ENCODE data around the gene PLTP. TPM values are rescaled to one million over a fixed set of nuclear protein-coding genes. Genes with fewer than 3 reads are reported as not detected.

The PLTP gene
- total and polyA plus RNA-seq, 7 experiments from 2014 or later, result 0.31 to 0.44 (median 0.37) TPM; not detected in 3

DNA sequence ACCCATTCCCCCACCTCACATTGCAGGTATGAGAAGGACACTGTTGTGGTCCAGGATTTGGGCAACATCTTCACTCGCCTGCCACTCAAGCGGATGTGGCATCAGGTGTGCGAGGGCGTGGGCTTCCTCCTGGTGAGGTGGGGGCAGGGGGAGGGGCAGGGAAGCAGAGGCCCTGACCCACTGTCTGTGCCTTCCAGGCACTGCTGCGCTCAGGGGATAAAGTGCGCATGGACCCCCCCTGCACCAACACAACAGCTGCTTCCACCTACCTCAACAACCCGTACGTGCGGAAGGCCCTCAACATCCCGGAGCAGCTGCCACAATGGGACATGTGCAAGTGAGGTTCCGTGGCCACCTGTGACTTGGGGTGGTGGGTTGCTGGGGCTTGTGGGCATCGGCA lies 17.2 kb downstream of the PLTP start:
- POLR2A ChIA-PET, result interaction anchor here (2.3 kb wide), 1 partner anchor 40 kb away, joined by 11 read pairs; the partner anchor contains the start of gene PCIF1
- no peak for ATAC-seq
- Mint-ChIP-seq H3K4me3 (no peak overlapping the region), H3K9me3 (no peaks in the 10 kb centered on the region), H3K36me3 (peaks cover 4 to 27% (median 8%) of the 10 kb centered on the region in 5 donors), H3K4me1 (peaks cover 14 to 28% (median 22%) of the 10 kb centered on the region in 7 donors), H3K27ac (no peak overlapping the region), H3K27me3 (no peaks in the 10 kb centered on the region)
- H3K4me1 ChIP-seq (ENCODE audit: control insufficient read depth in 2 of 2, insufficient read depth in 2 of 2, low read length in 2 of 2), result peaks cover 21 to 25% of the 10 kb centered on the region in 2 donors
- H3K27ac ChIP-seq (ENCODE audit: low read depth, low read length), result no peak overlapping the region
- no peaks in the 10 kb centered on the region for H3K27me3 ChIP-seq (ENCODE audit: control insufficient read depth in 2 of 2, insufficient read depth in 2 of 2, low read length in 2 of 2)
- no peak overlapping the region for H3K4me3 ChIP-seq (ENCODE audit: low read length)
- H3K9me3 ChIP-seq (ENCODE audit: control insufficient read depth in 2 of 3, low read length in 3 of 3), result no peaks in the 10 kb centered on the region
- CTCF ChIA-PET, result interaction anchor here (1.2 kb wide), 1 partner anchor 75 kb away, joined by 3 read pairs; no protein-coding TSS in a partner anchor
- no peak for DNase-seq
- H3K36me3 ChIP-seq (ENCODE audit: control insufficient read depth in 2 of 3, insufficient read depth in 3 of 3, low read length in 3 of 3), result peaks cover 0 to 51% (median 4%) of the 10 kb centered on the region in 3 experiments
- intact Hi-C loops (cut with micrococcal nuclease), result loop anchor here in 1 of 2 donors (5.0 kb wide), 1 partner anchor 97 kb away; no protein-coding TSS in a partner anchor

DNA sequence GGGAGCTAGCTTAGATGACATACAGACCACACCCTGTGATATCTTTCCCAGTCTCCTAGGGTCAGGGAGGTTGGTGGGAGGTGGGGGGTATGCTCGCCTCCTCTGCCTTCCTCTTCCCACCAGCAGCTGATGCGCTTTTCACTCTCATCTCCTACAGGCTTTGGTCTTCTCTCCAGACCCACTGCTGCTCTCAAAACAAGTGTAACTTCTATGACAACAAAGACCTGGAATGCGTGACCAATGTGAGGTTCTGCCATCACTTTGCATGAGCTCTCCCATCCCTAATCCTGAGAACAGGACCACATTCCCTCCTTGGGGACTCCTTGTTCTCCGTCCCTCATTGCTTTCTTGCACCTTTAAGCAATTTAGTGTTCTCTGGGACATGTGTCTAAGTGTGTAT lies 18.1 kb downstream of the PLTP start:
- Histone ChIP-seq H3K4me3 (ENCODE audit: low read length) (no peak overlapping the region), H3K36me3 (ENCODE audit: control insufficient read depth in 2 of 3, insufficient read depth in 3 of 3, low read length in 3 of 3) (peaks cover 0 to 49% (median 4%) of the 10 kb centered on the region in 3 experiments), H3K9me3 (ENCODE audit: control insufficient read depth in 2 of 3, low read length in 3 of 3) (no peaks in the 10 kb centered on the region), H3K27ac (ENCODE audit: low read depth, low read length) (no peak overlapping the region), H3K27me3 (ENCODE audit: control insufficient read depth in 2 of 2, insufficient read depth in 2 of 2, low read length in 2 of 2) (no peaks in the 10 kb centered on the region), H3K4me1 (ENCODE audit: control insufficient read depth in 2 of 2, insufficient read depth in 2 of 2, low read length in 2 of 2) (peaks cover 22 to 25% of the 10 kb centered on the region in 2 donors)
- ChIA-PET POLR2A (interaction anchor here (0.9 to 4.7 kb wide), 4 partner anchors 12 to 77 kb away, joined by 3 to 26 read pairs (median 7); partner anchors contain the start of genes PCIF1 and ZNF335), CTCF (no interaction called here)
- H3K27ac Mint-ChIP-seq, result peak overlapping the region in 2 of 9 donors; percentile 54 to 71
- peak overlapping the region in 3 of 10 donors; percentile 10 to 95 (median 34) for H3K4me3 Mint-ChIP-seq
- H3K27me3 Mint-ChIP-seq, result no peaks in the 10 kb centered on the region
- ATAC-seq (no peak), DNase-seq (no peak)
- peaks cover 16 to 33% (median 26%) of the 10 kb centered on the region in 7 donors for H3K4me1 Mint-ChIP-seq
- no peaks in the 10 kb centered on the region for H3K9me3 Mint-ChIP-seq
- intact Hi-C loops (cut with micrococcal nuclease), result loop anchor here in 1 of 2 donors (5.0 kb wide), 1 partner anchor 97 kb away; no protein-coding TSS in a partner anchor
- H3K36me3 Mint-ChIP-seq, result peaks cover 1 to 23% (median 8%) of the 10 kb centered on the region in 5 donors

DNA sequence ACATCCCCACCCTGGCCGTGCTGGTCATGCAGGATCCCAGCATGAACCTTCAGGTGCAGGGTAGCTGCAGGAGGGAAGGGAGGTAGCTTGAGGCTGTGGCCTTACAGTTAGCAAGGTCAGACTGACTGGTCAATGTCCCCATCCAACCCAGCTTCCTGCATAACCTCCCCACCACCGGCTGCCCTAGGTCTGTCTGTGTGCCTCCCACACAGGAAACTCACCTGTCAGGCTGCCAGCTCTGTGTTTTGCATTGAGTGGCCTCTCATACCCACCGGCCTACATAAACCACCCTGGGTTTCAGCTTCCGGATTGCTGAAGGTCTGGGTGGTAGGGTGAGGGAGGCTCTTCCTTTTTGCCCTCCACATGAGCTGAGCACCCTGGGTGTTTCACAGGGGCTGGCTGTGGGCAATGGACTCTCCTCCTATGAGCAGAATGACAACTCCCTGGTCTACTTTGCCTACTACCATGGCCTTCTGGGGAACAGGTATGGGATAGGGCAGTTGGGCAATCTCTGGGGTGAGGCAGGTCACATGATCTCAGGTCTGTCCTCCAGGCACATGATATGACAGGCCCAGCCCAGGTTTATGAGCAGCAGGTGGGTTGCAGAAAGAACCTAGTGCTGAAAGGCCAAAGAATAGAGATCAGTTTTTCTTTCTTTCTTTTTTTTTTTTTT lies 19.0 kb downstream of the PLTP start:
- ChIA-PET CTCF (interaction anchor here (1.0 to 1.4 kb wide), 5 partner anchors 30 to 94 kb away, joined by 3 to 4 read pairs (median 3); no protein-coding TSS in a partner anchor), POLR2A (interaction anchor here (0.6 to 4.7 kb wide), 11 partner anchors 12 to 222 kb away, joined by 3 to 64 read pairs (median 3); partner anchors contain the start of genes ACOT8, PCIF1, ZNF335 and ZSWIM1)
- Histone ChIP-seq H3K9me3 (ENCODE audit: control insufficient read depth in 2 of 3, low read length in 3 of 3) (no peaks in the 10 kb centered on the region), H3K4me1 (ENCODE audit: control insufficient read depth in 2 of 2, insufficient read depth in 2 of 2, low read length in 2 of 2) (peaks cover 22 to 25% of the 10 kb centered on the region in 2 donors), H3K4me3 (ENCODE audit: low read length) (peak overlapping the region; percentile 96), H3K27ac (ENCODE audit: low read depth, low read length) (no peak overlapping the region), H3K36me3 (ENCODE audit: control insufficient read depth in 2 of 3, insufficient read depth in 3 of 3, low read length in 3 of 3) (peaks cover 0 to 42% (median 4%) of the 10 kb centered on the region in 3 experiments), H3K27me3 (ENCODE audit: control insufficient read depth in 2 of 2, insufficient read depth in 2 of 2, low read length in 2 of 2) (no peaks in the 10 kb centered on the region)
- DNase-seq (no peak), ATAC-seq (no peak)
- Mint-ChIP-seq H3K9me3 (no peaks in the 10 kb centered on the region), H3K27me3 (no peaks in the 10 kb centered on the region), H3K36me3 (peaks cover 0 to 20% (median 8%) of the 10 kb centered on the region in 5 donors), H3K4me1 (peaks cover 16 to 33% (median 26%) of the 10 kb centered on the region in 7 donors), H3K27ac (peak overlapping the region in 6 of 9 donors; percentile 44 to 91 (median 76)), H3K4me3 (peak overlapping the region; percentile 88 to 95 (median 93))
- intact Hi-C loops (cut with micrococcal nuclease), result loop anchor here in 1 of 2 donors (5.0 kb wide), 1 partner anchor 96 kb away; no protein-coding TSS in a partner anchor

DNA sequence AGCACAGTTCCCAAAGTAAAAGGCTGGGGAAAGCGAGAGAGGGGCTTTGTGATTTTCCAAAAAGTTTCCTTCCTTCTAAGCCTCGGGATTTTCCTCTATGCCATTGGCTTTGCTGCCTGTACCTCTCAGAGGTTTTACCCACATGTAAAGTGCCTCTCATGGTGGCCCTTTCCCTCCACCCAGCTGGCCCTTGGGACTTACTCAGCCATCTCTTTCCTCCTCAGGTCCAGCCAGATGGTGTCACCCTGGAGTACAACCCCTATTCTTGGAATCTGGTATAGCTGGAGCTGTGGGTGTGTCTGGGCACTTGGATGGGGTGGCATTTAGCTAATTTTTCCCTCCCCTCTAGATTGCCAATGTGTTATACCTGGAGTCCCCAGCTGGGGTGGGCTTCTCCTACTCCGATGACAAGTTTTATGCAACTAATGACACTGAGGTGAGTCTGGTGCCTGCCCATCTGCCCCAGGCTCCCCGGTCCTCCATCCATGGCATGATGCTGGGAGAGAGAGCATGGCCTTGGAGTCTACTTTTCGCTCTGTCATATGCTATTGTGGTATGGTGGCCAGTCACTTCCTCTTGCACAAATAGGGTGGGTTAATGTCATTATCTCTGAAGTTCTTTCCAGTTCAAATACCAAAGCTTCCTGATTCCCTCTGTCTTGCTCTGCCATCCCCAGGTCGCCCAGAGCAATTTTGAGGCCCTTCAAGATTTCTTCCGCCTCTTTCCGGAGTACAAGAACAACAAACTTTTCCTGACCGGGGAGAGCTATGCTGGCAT lies 19.7 kb downstream of the PLTP start:
- POLR2A ChIA-PET, result interaction anchor here (0.6 to 4.7 kb wide), 13 partner anchors 11 to 472 kb away, joined by 3 to 65 read pairs (median 5); partner anchors contain the start of genes ACOT8, PCIF1, ZNF335 and ZSWIM1
- ATAC-seq, result peak; percentile 23

DNA sequence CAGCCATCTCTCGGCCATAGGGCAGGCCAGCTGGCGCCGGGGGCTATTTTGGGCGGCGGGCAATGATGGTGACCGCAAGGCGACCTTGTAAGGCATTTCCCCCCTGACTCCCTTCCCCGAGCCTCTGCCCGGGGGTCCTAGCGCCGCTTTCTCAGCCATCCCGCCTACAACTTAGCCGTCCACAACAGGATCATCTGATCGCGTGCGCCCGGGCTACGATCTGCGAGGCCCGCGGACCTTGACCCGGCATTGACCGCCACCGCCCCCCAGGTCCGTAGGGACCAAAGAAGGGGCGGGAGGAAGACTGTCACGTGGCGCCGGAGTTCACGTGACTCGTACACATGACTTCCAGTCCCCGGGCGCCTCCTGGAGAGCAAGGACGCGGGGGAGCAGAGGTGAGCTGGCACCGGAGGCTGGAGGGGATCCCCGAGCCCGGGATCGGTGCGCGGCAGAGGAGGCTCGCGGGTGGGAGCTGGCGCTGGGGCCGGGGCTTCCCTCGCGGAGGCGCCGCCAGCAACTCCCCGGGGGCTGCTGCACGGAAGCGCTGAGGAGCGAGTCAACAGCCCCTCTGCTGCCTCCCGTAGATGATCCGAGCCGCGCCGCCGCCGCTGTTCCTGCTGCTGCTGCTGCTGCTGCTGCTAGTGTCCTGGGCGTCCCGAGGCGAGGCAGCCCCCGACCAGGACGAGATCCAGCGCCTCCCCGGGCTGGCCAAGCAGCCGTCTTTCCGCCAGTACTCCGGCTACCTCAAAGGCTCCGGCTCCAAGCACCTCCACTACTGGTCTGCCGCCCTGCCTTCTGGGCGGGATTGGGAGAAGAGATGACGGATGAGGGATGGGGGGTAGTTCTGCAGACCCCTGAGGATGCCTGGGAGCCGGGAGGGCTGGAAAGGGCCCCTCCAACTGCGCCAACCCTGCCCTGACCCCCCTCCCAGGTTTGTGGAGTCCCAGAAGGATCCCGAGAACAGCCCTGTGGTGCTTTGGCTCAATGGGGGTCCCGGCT lies 20.7 kb downstream of the PLTP start, which contains the start of the genes CTSA and NEURL2:
TSS of gene CTSA (plus strand) at position 351 of the 999 bp plus-strand sequence. CDS start at position 585, 234 bp downstream.
TSS of gene NEURL2 (minus strand) at position 224 of the 999 bp plus-strand sequence. CDS start at position 7, 217 bp downstream.
- Histone ChIP-seq H3K4me1 (ENCODE audit: control insufficient read depth in 2 of 2, insufficient read depth in 2 of 2, low read length in 2 of 2) (peaks cover 22 to 25% of the 10 kb centered on the region in 2 donors), H3K9me3 (ENCODE audit: control insufficient read depth in 2 of 3, low read length in 3 of 3) (no peaks in the 10 kb centered on the region), H3K36me3 (ENCODE audit: control insufficient read depth in 2 of 3, insufficient read depth in 3 of 3, low read length in 3 of 3) (peaks cover 0 to 32% (median 4%) of the 10 kb centered on the region in 3 experiments), H3K27me3 (ENCODE audit: control insufficient read depth in 2 of 2, insufficient read depth in 2 of 2, low read length in 2 of 2) (no peaks in the 10 kb centered on the region), H3K4me3 (ENCODE audit: low read length) (peak within 1 kb of the TSS; percentile 96), H3K27ac (ENCODE audit: low read depth, low read length) (peak within 1 kb of the TSS; percentile 76)
- peaks cover 17 to 37% (median 26%) of the 10 kb centered on the region in 7 donors for H3K4me1 Mint-ChIP-seq
- POLR2A ChIA-PET, result interaction anchor here (1.1 to 4.7 kb wide), 10 partner anchors 8 to 473 kb away, joined by 3 to 65 read pairs (median 5); partner anchors contain the start of genes ACOT8, PCIF1, ZNF335 and ZSWIM1
- H3K9me3 Mint-ChIP-seq, result no peaks in the 10 kb centered on the region
- CTCF ChIA-PET, result interaction anchor here (1.1 to 2.3 kb wide), 2 partner anchors 10 to 42 kb away, joined by 8 to 9 read pairs; partner anchors contain the start of gene ZSWIM1
- no peaks in the 10 kb centered on the region for H3K27me3 Mint-ChIP-seq
- intact Hi-C loops (cut with micrococcal nuclease), result loop anchor here (1.0 to 5.0 kb wide), 11 partner anchors 10 to 100 kb away; partner anchors contain the start of genes ACOT8 (in 2 of the 2), UBE2C (in 2 of the 2), ZSWIM1 (in 2 of the 2) and ZSWIM3 (in 2 of the 2)
- peak within 1 kb of the TSS; percentile 85 to 97 (median 90) for H3K27ac Mint-ChIP-seq
- peak; percentile 87 for ATAC-seq
- peaks cover 0 to 11% (median 6%) of the 10 kb centered on the region in 5 donors for H3K36me3 Mint-ChIP-seq
- DNase-seq, result peak; percentile 62 to 90 (median 83)
- peak within 1 kb of the TSS; percentile 88 to 95 (median 93) for H3K4me3 Mint-ChIP-seq

More for the DNA sequence above, 19.7 kb downstream of the PLTP start:
- Histone ChIP-seq H3K36me3 (ENCODE audit: control insufficient read depth in 2 of 3, insufficient read depth in 3 of 3, low read length in 3 of 3) (peaks cover 0 to 35% (median 4%) of the 10 kb centered on the region in 3 experiments), H3K9me3 (ENCODE audit: control insufficient read depth in 2 of 3, low read length in 3 of 3) (no peaks in the 10 kb centered on the region), H3K27me3 (ENCODE audit: control insufficient read depth in 2 of 2, insufficient read depth in 2 of 2, low read length in 2 of 2) (no peaks in the 10 kb centered on the region), H3K27ac (ENCODE audit: low read depth, low read length) (peak overlapping the region; percentile 76), H3K4me3 (ENCODE audit: low read length) (peak overlapping the region; percentile 96), H3K4me1 (ENCODE audit: control insufficient read depth in 2 of 2, insufficient read depth in 2 of 2, low read length in 2 of 2) (peaks cover 22 to 25% of the 10 kb centered on the region in 2 donors)
- peaks cover 17 to 37% (median 26%) of the 10 kb centered on the region in 7 donors for H3K4me1 Mint-ChIP-seq
- peak overlapping the region; percentile 44 to 91 (median 64) for H3K27ac Mint-ChIP-seq
- peak overlapping the region; percentile 88 to 95 (median 93) for H3K4me3 Mint-ChIP-seq
- CTCF ChIA-PET, result interaction anchor here (1.0 to 1.4 kb wide), 5 partner anchors 30 to 93 kb away, joined by 3 to 4 read pairs (median 3); no protein-coding TSS in a partner anchor
- no peaks in the 10 kb centered on the region for H3K27me3 Mint-ChIP-seq
- H3K9me3 Mint-ChIP-seq, result no peaks in the 10 kb centered on the region
- intact Hi-C loops (cut with micrococcal nuclease), result loop anchor here in 1 of 2 donors (5.0 kb wide), 1 partner anchor 95 kb away; no protein-coding TSS in a partner anchor
- no peak for DNase-seq
- H3K36me3 Mint-ChIP-seq, result peaks cover 0 to 17% (median 7%) of the 10 kb centered on the region in 5 donors
